H1 (cell line): ENCODE measurements around the gene GOLGA3. TPM values are rescaled to one million over a fixed set of nuclear protein-coding genes. Genes with fewer than 3 reads are reported as not detected.

Source experiments
- CTCF ChIA-PET: fragments of 300-600 bp; sonication (Branson Sonifier 250); formaldehyde crosslinking; loops from one replicate; lab custom pipeline; 2021; ENCODE audit not compliant: partially characterized antibody; lab: Charles Lee
- POLR2A ChIA-PET: fragments of 300-600 bp; sonication (Branson Sonifier 250); formaldehyde crosslinking; loops from one replicate; lab custom pipeline; 2021; ENCODE audit warnings: inconsistent platforms; ENCODE audit not compliant: partially characterized antibody; lab: Charles Lee
- DNase-seq, 2 experiments: peaks; one replicate each; pipeline versions ENCODE4 v3.0.0 to v3.0.0-alpha.2; 2010 to 2022; ENCODE audit warnings: low spot score in 2 of 2, low read depth in 1 of 2, mixed read lengths in 1 of 2
- FAIRE-seq: peaks from 2 replicates; lab custom pipeline; 2011; peaks lifted over from hg19 to GRCh38; lab: Jason Lieb, UNC
- H2AFZ ChIP-seq: 2 replicates; pipeline ENCODE4 v1.8.1; 2012; ENCODE audit warnings: low read length, inconsistent platforms
- H2AK5ac ChIP-seq: 2 replicates; pipeline ENCODE4 v1.6.1; 2013; ENCODE audit warnings: low read depth, low read length
- H2BK120ac ChIP-seq: replicated peaks from 2 replicates; pipeline ENCODE3; 2013; ENCODE audit warnings: low read depth, low read length, inconsistent platforms
- H2BK12ac ChIP-seq: 2 replicates; pipeline ENCODE4 v1.6.1; 2013; ENCODE audit warnings: low read depth, low read length
- H2BK15ac ChIP-seq: 2 replicates; pipeline ENCODE4 v1.6.1; 2013; ENCODE audit warnings: low read length
- H2BK20ac ChIP-seq: 2 replicates; pipeline ENCODE4 v1.6.1; 2013; ENCODE audit warnings: low read length
- H2BK5ac ChIP-seq: 2 replicates; pipeline ENCODE4 v1.6.1; 2013; ENCODE audit warnings: low read depth, low read length
- H3K14ac ChIP-seq: 2 replicates; pipeline ENCODE4 v1.6.1; 2013; ENCODE audit warnings: inconsistent platforms; ENCODE audit not compliant: insufficient read length
- H3K18ac ChIP-seq: 2 replicates; pipeline ENCODE4 v1.6.1; 2013; ENCODE audit warnings: low read length; ENCODE audit errors: extremely low read depth
- H3K23ac ChIP-seq: 2 replicates; pipeline ENCODE4 v1.6.1; 2013; ENCODE audit warnings: inconsistent platforms; ENCODE audit not compliant: insufficient read length
- H3K23me2 ChIP-seq: 2 replicates; pipeline ENCODE4 v1.6.1; 2013; ENCODE audit warnings: low read depth, low read length
- H3K27ac ChIP-seq: 2 replicates; pipeline ENCODE4 v1.6.1; 2011; ENCODE audit warnings: low read depth, low read length, inconsistent platforms
- H3K27me3 ChIP-seq, 4 experiments: replicated peaks in 1 of 4; 1 replicate in 1 of 4; 2 replicates in 3 of 4; pipeline versions ENCODE4 v1.6.1 to v1.8.1; 2011 to 2013; ENCODE audit warnings: low read length in 3 of 4, mild to moderate bottlenecking in 3 of 4, inconsistent platforms in 2 of 4, mixed read lengths in 2 of 4, moderate library complexity in 1 of 4; ENCODE audit not compliant: control insufficient read depth in 3 of 4, insufficient read depth in 3 of 4; ENCODE audit errors: extremely low read depth in 1 of 4
- H3K36me3 ChIP-seq, 4 experiments: 2 replicates each; pipeline versions ENCODE4 v1.6.1 to v1.8.1; 2011 to 2013; ENCODE audit warnings: mild to moderate bottlenecking in 4 of 4, low read length in 3 of 4, moderate library complexity in 2 of 4, control low read depth in 1 of 4, inconsistent platforms in 1 of 4; ENCODE audit not compliant: insufficient read depth in 4 of 4, control insufficient read depth in 2 of 4
- H3K4ac ChIP-seq: replicated peaks from 2 replicates; pipeline ENCODE3; 2013; ENCODE audit warnings: low read length, low read depth, mixed read lengths, inconsistent platforms; ENCODE audit not compliant: insufficient read length
- H3K4me1 ChIP-seq, 4 experiments: replicated peaks in 1 of 4; 1 replicate in 1 of 4; 2 replicates in 3 of 4; pipeline versions ENCODE4 v1.6.1 to v1.8.1; 2011 to 2013; ENCODE audit warnings: low read length in 3 of 4, inconsistent platforms in 2 of 4, mixed read lengths in 1 of 4; ENCODE audit not compliant: insufficient read depth in 4 of 4, control insufficient read depth in 3 of 4
- H3K4me2 ChIP-seq, 2 experiments: 2 replicates each; pipeline versions ENCODE4 v1.6.1 to v1.8.1; 2011 to 2013; ENCODE audit warnings: low read depth in 2 of 2, low read length in 2 of 2, control low read depth in 1 of 2, inconsistent platforms in 1 of 2, mild to moderate bottlenecking in 1 of 2; ENCODE audit not compliant: insufficient read depth in 1 of 2
- H3K4me3 ChIP-seq, 4 experiments: fragments of 200-600, 300-600 bp in 1 of 4; sonication (generic), shearing (Covaris generic), sonication (Bioruptor Twin) in 1 of 4; 2 replicates each; pipeline versions ENCODE4 v1.5.1 to v1.8.1; 2011 to 2016; ENCODE audit warnings: low read length in 4 of 4, low read depth in 3 of 4, control low read depth in 2 of 4, inconsistent platforms in 2 of 4, mild to moderate bottlenecking in 2 of 4, mixed read lengths in 1 of 4, moderate library complexity in 1 of 4; ENCODE audit not compliant: insufficient read depth in 2 of 4; ENCODE audit errors: extremely low read depth in 1 of 4
- H3K56ac ChIP-seq: replicated peaks from 2 replicates; pipeline ENCODE3; 2013; ENCODE audit warnings: low read depth, mild to moderate bottlenecking, mixed read lengths, low read length, inconsistent platforms; ENCODE audit not compliant: insufficient read length
- H3K79me1 ChIP-seq: 2 replicates; pipeline ENCODE4 v1.6.1; 2013; ENCODE audit warnings: low read depth, low read length, control low read depth
- H3K79me2 ChIP-seq, 2 experiments: 2 replicates each; pipeline versions ENCODE4 v1.6.1 to v1.8.1; 2012 to 2013; ENCODE audit warnings: low read length in 2 of 2, mild to moderate bottlenecking in 2 of 2, inconsistent platforms in 1 of 2; ENCODE audit not compliant: insufficient read depth in 2 of 2, control insufficient read depth in 1 of 2
- H3K9ac ChIP-seq, 4 experiments: replicated peaks in 1 of 4; 1 replicate in 1 of 4; 2 replicates in 3 of 4; pipeline versions ENCODE4 v1.6.1 to v1.8.1; 2011 to 2013; ENCODE audit warnings: low read depth in 3 of 4, low read length in 3 of 4, control low read depth in 2 of 4, mild to moderate bottlenecking in 2 of 4, moderate library complexity in 2 of 4, inconsistent platforms in 1 of 4; ENCODE audit errors: extremely low read depth in 1 of 4
- H3K9me3 ChIP-seq, 2 experiments: 2 replicates each; pipeline versions ENCODE4 v1.6.1 to v1.8.1; 2012 to 2013; ENCODE audit warnings: mild to moderate bottlenecking in 2 of 2, moderate library complexity in 2 of 2, control low read depth in 1 of 2, inconsistent platforms in 1 of 2, low read depth in 1 of 2, low read length in 1 of 2, mixed read lengths in 1 of 2; ENCODE audit not compliant: insufficient read depth in 2 of 2
- H4K20me1 ChIP-seq, 2 experiments: replicated peaks in 1 of 2; 2 replicates each; pipeline versions ENCODE3 to v1.8.1; 2011 to 2013; ENCODE audit warnings: inconsistent platforms in 2 of 2, low read length in 2 of 2, mild to moderate bottlenecking in 1 of 2; ENCODE audit not compliant: insufficient read depth in 2 of 2, control insufficient read depth in 1 of 2
- H4K5ac ChIP-seq: 2 replicates; pipeline ENCODE4 v1.6.1; 2013; ENCODE audit warnings: low read length, low read depth, mixed read lengths, inconsistent platforms; ENCODE audit not compliant: insufficient read length
- H4K8ac ChIP-seq: 2 replicates; pipeline ENCODE4 v1.8.0; 2013; ENCODE audit warnings: mild to moderate bottlenecking, moderate library complexity, low read length, inconsistent platforms; ENCODE audit not compliant: insufficient read depth; ENCODE audit errors: extremely low read depth
- H4K91ac ChIP-seq: replicated peaks from 2 replicates; pipeline ENCODE3; 2013; ENCODE audit warnings: low read length, mixed read lengths, inconsistent platforms; ENCODE audit not compliant: insufficient read length
- RAD21 ChIP-seq, 2 experiments: IDR thresholded peaks in 1 of 2; conservative IDR thresholded peaks in 1 of 2; 2 replicates each; pipeline ENCODE4 v1.6.1; 2011; ENCODE audit warnings: low read depth in 2 of 2, low read length in 2 of 2, improper control_type of control experiment in 1 of 2, inconsistent platforms in 1 of 2, mild to moderate bottlenecking in 1 of 2, moderate library complexity in 1 of 2
- SRF ChIP-seq: IDR thresholded peaks from 2 replicates; pipeline ENCODE4 v1.6.1; 2011; ENCODE audit warnings: mild to moderate bottlenecking, low read depth, low read length, moderate library complexity
- TAF1 ChIP-seq: IDR thresholded peaks from 2 replicates; pipeline ENCODE4 v1.6.1; 2011; ENCODE audit warnings: mild to moderate bottlenecking, low read depth, low read length
- WGBS, 2 experiments: shearing (Covaris generic) in 1 of 2; methylation state at CpG; one replicate each; pipeline versions ENCODE4 v1.1.6 to v1.1.7; 2013 to 2015; ENCODE audit warnings: low lambda C conversion rate in 2 of 2, mixed read lengths in 2 of 2, inconsistent platforms in 1 of 2, low coverage in 1 of 2, missing lambda C conversion rate in 1 of 2; ENCODE audit not compliant: insufficient replicate concordance in 2 of 2, insufficient coverage in 1 of 2, insufficient read length in 1 of 2; ENCODE audit errors: extremely low coverage in 1 of 2, missing lambda C conversion rate in 1 of 2; 5-methylcytosine and 5-hydroxymethylcytosine counted together
- polyA plus RNA-seq, 7 experiments: library from polyadenylated mRNA; depleted of rRNA in 3 of 7; stranded (reverse) in 5 of 7; unstranded in 2 of 7; fragments of >200 nt in 5 of 7; fragments of 200-250 nt in 2 of 7; gene quantifications; 1 replicate in 5 of 7; 2 replicates in 1 of 7; 4 replicates in 1 of 7; pipeline versions ENCODE4 v1.2.1 to v1.2.3, GENCODE V29; 2011 to 2013; ENCODE audit warnings: missing spikeins in 2 of 7, mixed read lengths in 2 of 7
- total RNA-seq: library from RNA; stranded (reverse); fragmentation: NEBNext Ultra II Directional; extraction: Animal tissue kit (Norgen Biotek cat#: 25700); gene quantifications from 2 replicates; pipeline ENCODE4 v1.2.1, GENCODE V29; 2021

GOLGA3 gene
- total and polyA plus RNA-seq, 2 of the 8 experiments (the other 6 are each of a cell fraction or from before 2014, with no cell fraction given), result 6.4 to 33.1 TPM

DNA sequence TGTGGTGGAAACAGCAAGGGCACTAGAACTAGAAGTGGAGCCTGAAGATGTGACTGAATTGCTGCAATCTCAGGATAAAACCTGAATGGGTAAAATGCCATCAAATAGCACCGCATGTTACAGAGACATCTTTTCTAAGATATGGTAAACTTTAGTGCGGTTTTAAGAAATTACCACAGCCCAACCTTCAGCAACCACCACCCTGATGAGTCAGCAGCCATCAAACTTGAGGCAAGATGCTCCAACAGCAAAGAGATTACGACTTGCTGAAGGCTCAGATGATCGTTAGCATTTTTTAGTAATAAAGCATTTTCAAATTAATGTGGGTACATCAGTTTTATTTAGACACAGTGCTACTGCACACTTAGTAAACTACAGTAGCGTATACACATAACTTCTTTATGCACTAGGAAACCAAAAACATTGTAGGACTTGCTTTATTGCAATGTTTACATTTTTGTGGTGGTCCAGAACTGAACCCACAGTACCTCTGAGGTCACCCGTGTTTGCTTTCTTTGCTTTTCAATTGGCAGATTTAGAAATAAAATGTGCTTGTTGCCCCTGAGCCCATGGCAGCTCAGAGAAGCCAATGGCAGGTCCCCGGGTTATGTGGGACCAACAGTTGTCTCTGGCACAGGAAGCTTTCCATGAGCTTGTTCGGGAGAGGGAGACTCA lies 15.9 kb downstream of the GOLGA3 start:
- FAIRE-seq, result no peak
- no peak overlapping the region for H3K9ac ChIP-seq

More for the DNA sequence above, 15.9 kb downstream of the GOLGA3 start:
- H3K4me2 ChIP-seq, result no peak overlapping the region
- H3K9me3 ChIP-seq, result no peaks in the 10 kb centered on the region
- no peak for TF ChIP-seq TAF1
- no peak for TF ChIP-seq SRF
- TF ChIP-seq RAD21 (IDR thresholded peaks at IDR 0.05 in 1 of 2, conservative IDR thresholded peaks at IDR 0.05 in 1 of 2; ENCODE audit: low read depth in 2 of 2, low read length in 2 of 2), result no peak
- H3K18ac ChIP-seq, result no peak overlapping the region
- no peak overlapping the region for H2BK20ac ChIP-seq
- H4K91ac ChIP-seq, result no peak overlapping the region
- H2AK5ac ChIP-seq, result no peak overlapping the region
- H3K14ac ChIP-seq, result no peak overlapping the region
- no peak overlapping the region for H3K27ac ChIP-seq
- no peak overlapping the region for H2BK12ac ChIP-seq
- no peak overlapping the region for H2BK15ac ChIP-seq
- H3K23me2 ChIP-seq, result no peaks in the 10 kb centered on the region
- no peak overlapping the region for H2AFZ ChIP-seq
- H4K20me1 ChIP-seq, result peaks cover 0 to 10% of the 10 kb centered on the region in 2 experiments
- H4K5ac ChIP-seq, result no peak overlapping the region
- CTCF ChIA-PET, result no interaction called here
- no peak overlapping the region for H3K4ac ChIP-seq
- H3K27me3 ChIP-seq, result no peaks in the 10 kb centered on the region
- no peaks in the 10 kb centered on the region; a peak in 1 of 7 replicates for H3K4me1 ChIP-seq
- no peak overlapping the region for H4K8ac ChIP-seq
- H2BK120ac ChIP-seq, result no peak overlapping the region
- POLR2A ChIA-PET, result interaction anchor here (0.7 to 4.1 kb wide), 3 partner anchors 12 to 168 kb away, joined by 3 to 16 read pairs (median 6); partner anchors contain the start of gene GOLGA3
- 91% methylated on average over 8 of the region's 8 CpGs; no CpG with 5 or more reads in 1 of the 2 experiments for WGBS, 2 experiments
- no peak overlapping the region for H3K23ac ChIP-seq
- H3K79me2 ChIP-seq, result no peaks in the 10 kb centered on the region
- H3K36me3 ChIP-seq, result peaks cover 15 to 49% (median 42%) of the 10 kb centered on the region in 4 experiments; a peak in 7 of 8 replicates
- 0 out of 2 replicates have a peak, but pooled peaks cover 2% of the 10 kb centered on the region for H3K79me1 ChIP-seq
- DNase-seq, result no peak
- H2BK5ac ChIP-seq, result no peak overlapping the region
- no peak overlapping the region for H3K56ac ChIP-seq
- H3K4me3 ChIP-seq, result no peak overlapping the region
